ENCODE results near the gene MAGEH1.

Gene MAGEH1

DNA sequence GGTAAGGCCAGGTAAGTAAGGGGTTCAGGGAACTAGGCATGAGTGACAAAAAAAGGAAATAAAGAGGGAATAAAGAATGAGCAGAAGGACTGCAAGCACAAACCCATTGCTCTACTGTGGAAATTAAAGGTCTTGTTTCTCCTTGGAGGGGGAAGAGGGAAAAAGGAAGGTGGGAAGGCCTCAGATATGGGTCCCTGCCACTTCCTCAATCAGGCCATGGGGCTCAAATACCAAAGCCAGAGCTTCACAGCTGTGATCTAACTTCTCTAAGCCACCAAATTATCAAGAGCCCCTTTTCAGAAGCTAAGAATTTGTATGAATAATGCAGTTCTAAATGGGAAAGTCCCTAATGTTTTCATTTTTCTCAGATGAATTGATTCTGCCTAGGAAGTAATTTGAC is 33.0 kb downstream of the MAGEH1 start:
- Mint-ChIP-seq H3K27me3 (peaks cover 25% of the 10 kb centered on the region), H3K36me3 (ENCODE audit: low read depth) (peaks cover 4% of the 10 kb centered on the region), H3K4me3 (no peak overlapping the region), H3K9me3 (no peaks in the 10 kb centered on the region), H3K4me1 (ENCODE audit: low read depth) (peaks cover 11% of the 10 kb centered on the region), H3K27ac (no peak overlapping the region)
- no peak for DNase-seq

DNA sequence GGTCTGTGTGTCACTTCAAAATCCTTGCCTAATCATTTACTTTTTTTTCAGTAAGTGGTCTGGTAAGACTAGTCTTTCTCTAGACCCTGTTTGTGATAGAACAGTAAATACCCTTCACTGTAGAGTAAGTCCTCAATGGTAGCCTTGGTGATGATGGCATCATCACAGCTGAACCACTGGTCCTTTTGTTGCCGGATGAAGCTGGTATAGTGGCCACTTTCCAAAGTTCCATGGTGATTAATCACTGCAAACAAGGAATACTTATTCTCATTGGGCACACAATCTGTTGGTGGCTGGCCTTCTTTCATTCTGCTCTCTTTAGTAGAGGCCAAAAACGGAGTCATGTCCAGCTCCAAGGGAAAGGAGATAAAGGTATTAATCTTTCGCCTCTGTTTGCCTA is 34.8 kb downstream of the MAGEH1 start:
- H3K4me1 Mint-ChIP-seq (ENCODE audit: low read depth), result peaks cover 11% of the 10 kb centered on the region
- peaks cover 27% of the 10 kb centered on the region for H3K27me3 Mint-ChIP-seq
- no peak for DNase-seq
- no peaks in the 10 kb centered on the region for H3K9me3 Mint-ChIP-seq
- peaks cover 4% of the 10 kb centered on the region for H3K36me3 Mint-ChIP-seq (ENCODE audit: low read depth)
- no peak overlapping the region for H3K4me3 Mint-ChIP-seq
- H3K27ac Mint-ChIP-seq, result no peak overlapping the region

DNA sequence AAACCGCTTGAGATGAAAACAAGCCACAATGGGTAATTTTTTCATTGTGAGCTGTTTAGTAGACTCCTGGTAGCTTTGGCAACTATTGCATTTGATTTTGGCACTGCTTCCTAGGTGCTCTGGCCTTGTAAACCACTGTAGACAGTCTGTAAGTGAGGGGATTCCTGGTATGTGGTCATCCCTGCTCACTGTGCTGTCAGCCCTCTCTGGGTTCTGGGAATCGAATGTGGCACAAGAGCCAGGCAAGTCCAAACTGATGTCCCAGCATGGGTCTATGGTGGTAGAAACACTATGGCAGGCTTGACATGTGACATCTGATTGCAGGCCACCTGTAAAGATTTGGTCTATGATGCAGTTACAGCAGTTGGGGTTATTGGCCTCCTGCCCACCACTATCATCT is 35.2 kb downstream of the MAGEH1 start:
- H3K27ac Mint-ChIP-seq, result no peak overlapping the region
- H3K4me3 Mint-ChIP-seq, result no peak overlapping the region
- peaks cover 11% of the 10 kb centered on the region for H3K4me1 Mint-ChIP-seq (ENCODE audit: low read depth)

DNA sequence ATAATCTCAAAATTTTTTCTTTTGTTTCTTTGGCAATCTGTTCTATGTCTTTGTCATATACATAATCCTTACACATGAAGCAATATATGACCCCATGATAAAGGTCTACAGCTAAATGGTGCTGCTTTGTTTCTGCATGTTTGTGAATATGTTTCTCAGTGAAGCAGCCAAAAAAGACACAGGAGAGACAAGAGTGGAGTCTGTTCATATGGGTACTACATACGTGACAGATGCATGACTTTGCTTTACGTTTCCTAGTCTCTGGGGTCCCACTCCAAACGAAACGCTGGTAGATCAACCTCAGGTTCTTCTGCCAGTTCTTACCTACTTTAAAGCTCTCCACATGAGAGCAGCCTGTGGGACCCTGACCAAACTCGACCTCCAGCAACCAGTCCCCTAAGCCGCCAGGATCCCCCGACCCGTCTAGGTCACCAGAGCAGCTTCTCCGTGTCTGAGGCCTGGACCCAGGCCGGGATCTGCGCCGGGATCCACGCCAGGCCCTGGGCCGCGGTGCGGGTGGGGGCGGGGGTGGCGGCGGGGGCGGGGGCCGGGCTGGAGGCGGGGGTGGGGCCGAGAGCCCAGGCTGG is 36.2 kb downstream of the MAGEH1 start:
- Mint-ChIP-seq H3K27ac (peak overlapping the region; percentile 80), H3K27me3 (peaks cover 24% of the 10 kb centered on the region), H3K4me3 (peak overlapping the region; percentile 86), H3K36me3 (ENCODE audit: low read depth) (peaks cover 4% of the 10 kb centered on the region), H3K9me3 (no peaks in the 10 kb centered on the region), H3K4me1 (ENCODE audit: low read depth) (peaks cover 11% of the 10 kb centered on the region)
- DNase-seq, result no peak

More for the DNA sequence above, 35.2 kb downstream of the MAGEH1 start:
- Mint-ChIP-seq H3K27me3 (peaks cover 24% of the 10 kb centered on the region), H3K36me3 (ENCODE audit: low read depth) (peaks cover 4% of the 10 kb centered on the region), H3K9me3 (no peaks in the 10 kb centered on the region)
- no peak for DNase-seq

DNA sequence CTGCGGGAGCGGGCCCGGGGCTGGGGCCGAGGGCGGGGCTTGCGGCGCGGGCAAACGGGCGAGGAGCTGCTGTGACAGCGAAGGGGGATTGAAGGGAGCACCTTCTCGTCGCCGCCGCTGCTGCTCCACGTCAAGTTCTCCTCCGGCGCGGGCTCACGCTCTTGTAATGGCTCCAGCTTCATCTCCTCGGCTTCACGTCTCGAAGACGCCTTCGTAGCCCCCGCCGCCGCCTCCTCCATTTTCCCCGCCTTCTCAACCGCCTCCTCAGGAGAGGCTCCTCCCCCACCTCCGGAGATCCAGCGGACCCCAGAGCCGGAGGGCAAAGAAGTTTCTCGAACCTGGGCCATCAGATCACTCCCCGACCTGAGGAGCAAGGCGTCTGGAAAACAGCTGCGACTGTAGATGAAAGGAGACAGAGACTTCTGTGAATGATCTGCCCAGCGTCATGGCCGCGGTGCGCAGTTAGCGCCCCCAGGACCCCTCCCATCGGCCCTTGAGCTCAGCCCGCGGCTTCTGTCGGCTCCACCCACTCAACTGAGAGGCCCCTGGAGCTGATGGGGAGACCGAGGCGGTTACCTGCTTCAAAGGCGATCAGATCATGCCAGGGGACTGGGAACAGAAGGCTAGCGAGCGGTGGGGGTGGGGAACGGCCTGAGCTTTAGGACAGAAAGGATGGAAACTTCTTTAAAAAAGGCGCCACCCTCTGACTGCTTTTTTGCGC is 36.8 kb downstream of the MAGEH1 start:
- Mint-ChIP-seq H3K27ac (peak overlapping the region; percentile 94), H3K9me3 (no peaks in the 10 kb centered on the region), H3K27me3 (peaks cover 24% of the 10 kb centered on the region), H3K4me1 (ENCODE audit: low read depth) (peaks cover 11% of the 10 kb centered on the region), H3K36me3 (ENCODE audit: low read depth) (peaks cover 4% of the 10 kb centered on the region), H3K4me3 (peak overlapping the region; percentile 86)
- DNase-seq, result peak; percentile 77

DNA sequence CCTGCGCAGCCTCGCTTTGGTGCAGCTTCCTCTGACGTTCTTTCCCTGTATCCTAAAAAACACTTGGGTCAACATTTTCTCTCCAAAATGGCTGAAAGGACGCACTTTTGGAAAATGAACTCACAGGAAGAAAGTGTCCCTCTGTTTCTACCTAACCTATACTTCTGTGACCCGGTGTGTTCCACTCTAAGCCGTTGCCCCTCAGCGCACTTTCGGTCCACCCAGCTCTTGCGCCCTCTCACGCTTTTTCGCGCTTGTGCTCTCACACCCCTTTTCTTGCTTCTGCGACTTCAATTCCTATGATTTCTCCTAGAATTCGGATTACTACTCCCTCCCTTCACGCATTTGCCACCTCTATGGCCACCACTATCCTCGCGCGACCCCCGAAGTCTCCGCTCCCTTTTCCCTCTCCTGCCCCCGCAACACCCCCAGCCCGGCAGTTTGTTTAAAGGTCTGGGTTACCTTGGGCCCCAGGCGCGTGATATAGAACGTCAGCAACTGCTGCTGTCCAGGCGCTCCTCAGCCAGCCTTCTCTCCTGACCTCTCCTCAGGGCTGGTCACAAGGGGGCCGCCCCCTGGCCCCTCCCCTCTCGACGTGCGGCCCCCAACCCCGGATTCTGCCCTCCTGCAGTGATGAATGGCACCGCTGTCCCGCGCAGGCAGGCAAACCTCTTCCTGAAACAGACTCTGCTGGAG is 37.5 kb downstream of the MAGEH1 start, which contains the start of gene USP51:
USP51 (minus strand) TSS at position 535 of the 696 bp plus-strand sequence. CDS start 909 bp downstream, outside the sequence.
- Mint-ChIP-seq H3K4me3 (peak within 1 kb of the TSS; percentile 86), H3K27ac (peak within 1 kb of the TSS; percentile 94), H3K27me3 (peaks cover 24% of the 10 kb centered on the region), H3K36me3 (ENCODE audit: low read depth) (peaks cover 4% of the 10 kb centered on the region), H3K9me3 (no peaks in the 10 kb centered on the region), H3K4me1 (ENCODE audit: low read depth) (peaks cover 11% of the 10 kb centered on the region)
- peak; percentile 43 for DNase-seq

DNA sequence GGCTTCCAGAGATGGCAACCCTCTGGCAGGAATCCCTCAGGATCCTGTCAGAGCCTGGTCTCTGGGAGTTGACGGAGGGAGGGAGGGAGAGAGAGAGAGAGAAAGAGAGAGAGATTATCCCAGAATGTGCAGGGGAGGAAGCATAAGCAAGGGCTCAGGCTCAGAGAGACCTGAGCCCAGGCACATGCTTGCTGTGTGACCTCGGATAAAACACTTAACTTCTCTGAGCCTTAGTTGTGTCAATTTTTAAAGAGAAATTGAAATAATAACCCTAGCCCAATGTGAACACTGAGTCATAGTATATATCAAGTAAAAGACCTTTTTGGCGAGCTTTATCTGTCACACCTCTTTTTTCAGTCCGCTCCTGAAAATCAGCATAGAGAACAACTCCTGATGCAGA is 38.2 kb downstream of the MAGEH1 start:
- Mint-ChIP-seq H3K4me1 (ENCODE audit: low read depth) (peaks cover 11% of the 10 kb centered on the region), H3K36me3 (ENCODE audit: low read depth) (peaks cover 4% of the 10 kb centered on the region), H3K4me3 (peak overlapping the region; percentile 86), H3K9me3 (no peaks in the 10 kb centered on the region), H3K27ac (no peak overlapping the region), H3K27me3 (peaks cover 21% of the 10 kb centered on the region)
- DNase-seq, result no peak

DNA sequence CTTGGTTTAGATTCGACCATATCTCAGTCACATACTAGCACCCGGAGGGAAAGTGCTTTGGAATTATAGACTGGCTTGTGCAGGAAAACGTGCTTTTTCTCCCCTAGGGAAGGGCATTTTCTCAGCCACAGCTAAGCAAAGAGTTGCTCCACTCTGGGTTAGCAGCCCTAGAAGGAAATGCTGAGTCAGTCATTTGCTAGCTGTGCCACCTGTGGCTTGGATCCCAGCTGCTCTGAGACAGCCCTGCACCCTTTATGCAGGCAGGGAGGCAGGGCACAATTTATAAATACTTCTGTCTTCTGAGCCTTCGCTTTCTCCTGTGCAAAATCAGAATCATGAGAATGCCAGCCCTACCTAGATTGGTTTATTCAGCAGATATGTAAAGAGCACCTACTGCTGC is 39.0 kb downstream of the MAGEH1 start:
- H3K4me3 Mint-ChIP-seq, result no peak overlapping the region
- H3K27me3 Mint-ChIP-seq, result peaks cover 21% of the 10 kb centered on the region
- H3K4me1 Mint-ChIP-seq (ENCODE audit: low read depth), result peaks cover 11% of the 10 kb centered on the region

More for the DNA sequence above, 39.0 kb downstream of the MAGEH1 start:
- Mint-ChIP-seq H3K9me3 (no peaks in the 10 kb centered on the region), H3K36me3 (ENCODE audit: low read depth) (peaks cover 4% of the 10 kb centered on the region), H3K27ac (no peak overlapping the region)
- no peak for DNase-seq
